ENCODE results near the gene SLC6A20. TPM values are rescaled to one million over a fixed set of nuclear protein-coding genes. Genes with fewer than 3 reads are reported as not detected.

SLC6A20 gene
- total and polyA plus RNA-seq, 4 donors: 0.08 to 0.16 (median 0.10) TPM; not detected in 1

- TF ChIP-seq MAX (IDR thresholded peaks at IDR 0.05) (no peak), CTCF (IDR thresholded peaks at IDR 0.05; ENCODE audit: low read depth, low read length, missing input control) (peak; percentile 86), RAD21 (IDR thresholded peaks at IDR 0.05) (peak; percentile 92 to 93), GABPA (IDR thresholded peaks at IDR 0.05 in 1 of 2, conservative IDR thresholded peaks at IDR 0.05 in 1 of 2) (no peak)
- Histone ChIP-seq H3K9ac (ENCODE audit: low read depth in 1 of 2, low read length in 2 of 2) (no peak overlapping the region), H3K4me3 (ENCODE audit: low read depth in 1 of 3, low read length in 3 of 3) (no peak overlapping the region), H3K4me1 (ENCODE audit: control insufficient read depth in 4 of 4, insufficient read depth in 4 of 4, low read length in 3 of 4) (peaks cover 0 to 14% (median 8%) of the 10 kb centered on the region in 4 donors), H3K9me3 (ENCODE audit: control insufficient read depth in 4 of 4, low read length in 3 of 4) (no peaks in the 10 kb centered on the region), H3K27me3 (ENCODE audit: control insufficient read depth in 4 of 4, insufficient read depth in 4 of 4, low read length in 3 of 4) (no peaks in the 10 kb centered on the region), H3K27ac (ENCODE audit: low read depth in 1 of 2, low read length in 2 of 2) (no peak overlapping the region), H3K36me3 (ENCODE audit: control insufficient read depth in 4 of 4, insufficient read depth in 3 of 4, low read depth in 1 of 4, low read length in 3 of 4) (no peaks in the 10 kb centered on the region)
- peak; percentile 50 for DNase-seq (ENCODE audit: low spot score)
- WGBS: 37% methylated on average over 14 of the region's 14 CpGs
Measured at GRCh38 chr3:45760878-45761711, 35.2 kb downstream of the SLC6A20 start.

- Histone ChIP-seq H3K4me1 (ENCODE audit: control insufficient read depth in 4 of 4, insufficient read depth in 4 of 4, low read length in 3 of 4) (peaks cover 0 to 14% (median 8%) of the 10 kb centered on the region in 4 donors), H3K4me3 (ENCODE audit: low read depth in 1 of 3, low read length in 3 of 3) (no peak overlapping the region), H3K27ac (ENCODE audit: low read depth in 1 of 2, low read length in 2 of 2) (no peak overlapping the region), H3K9me3 (ENCODE audit: control insufficient read depth in 4 of 4, low read length in 3 of 4) (no peaks in the 10 kb centered on the region), H3K9ac (ENCODE audit: low read depth in 1 of 2, low read length in 2 of 2) (no peak overlapping the region), H3K27me3 (ENCODE audit: control insufficient read depth in 4 of 4, insufficient read depth in 4 of 4, low read length in 3 of 4) (no peaks in the 10 kb centered on the region), H3K36me3 (ENCODE audit: control insufficient read depth in 4 of 4, insufficient read depth in 3 of 4, low read depth in 1 of 4, low read length in 3 of 4) (no peaks in the 10 kb centered on the region)
- WGBS: 89% methylated on average over 12 of the region's 12 CpGs
- peak; percentile 10 for DNase-seq (ENCODE audit: low spot score)
- TF ChIP-seq JUND (IDR thresholded peaks at IDR 0.05) (no peak), GABPA (IDR thresholded peaks at IDR 0.05 in 1 of 2, conservative IDR thresholded peaks at IDR 0.05 in 1 of 2) (no peak), NR2F2 (IDR thresholded peaks at IDR 0.05) (no peak), RAD21 (IDR thresholded peaks at IDR 0.05) (no peak), CTCF (IDR thresholded peaks at IDR 0.05; ENCODE audit: low read depth, low read length, missing input control) (no peak), FOXA2 (IDR thresholded peaks at IDR 0.05) (no peak), FOXA1 (IDR thresholded peaks at IDR 0.05) (no peak), ATF3 (IDR thresholded peaks at IDR 0.05) (no peak), SP1 (IDR thresholded peaks at IDR 0.05) (no peak)
Measured at GRCh38 chr3:45759851-45760250, 36.5 kb downstream of the SLC6A20 start.

GRCh38 chr3:45758871-45759270, 37.5 kb downstream of the SLC6A20 start:
- Histone ChIP-seq H3K27ac (ENCODE audit: low read depth in 1 of 2, low read length in 2 of 2) (no peak overlapping the region), H3K4me3 (ENCODE audit: low read depth in 1 of 3, low read length in 3 of 3) (no peak overlapping the region), H3K9me3 (ENCODE audit: control insufficient read depth in 4 of 4, low read length in 3 of 4) (no peaks in the 10 kb centered on the region), H3K4me1 (ENCODE audit: control insufficient read depth in 4 of 4, insufficient read depth in 4 of 4, low read length in 3 of 4) (peaks cover 0 to 14% (median 8%) of the 10 kb centered on the region in 4 donors), H3K27me3 (ENCODE audit: control insufficient read depth in 4 of 4, insufficient read depth in 4 of 4, low read length in 3 of 4) (no peaks in the 10 kb centered on the region), H3K36me3 (ENCODE audit: control insufficient read depth in 4 of 4, insufficient read depth in 3 of 4, low read depth in 1 of 4, low read length in 3 of 4) (no peaks in the 10 kb centered on the region), H3K9ac (ENCODE audit: low read depth in 1 of 2, low read length in 2 of 2) (no peak overlapping the region)
- WGBS: 87% methylated on average over 16 of the region's 16 CpGs
- no peak for TF ChIP-seq ATF3 (IDR thresholded peaks at IDR 0.05)
- no peak for TF ChIP-seq HNF4G (IDR thresholded peaks at IDR 0.05)
- TF ChIP-seq GABPA (IDR thresholded peaks at IDR 0.05 in 1 of 2, conservative IDR thresholded peaks at IDR 0.05 in 1 of 2): no peak
- no peak for TF ChIP-seq MAX (IDR thresholded peaks at IDR 0.05)
- no peak for TF ChIP-seq ZBTB33 (IDR thresholded peaks at IDR 0.05)
- no peak for TF ChIP-seq FOXA2 (IDR thresholded peaks at IDR 0.05)
- no peak for TF ChIP-seq EGR1 (IDR thresholded peaks at IDR 0.05; ENCODE audit: low read depth in 2 of 2)
- TF ChIP-seq JUND (IDR thresholded peaks at IDR 0.05): no peak
- TF ChIP-seq RAD21 (IDR thresholded peaks at IDR 0.05): no peak
- TF ChIP-seq RXRA (IDR thresholded peaks at IDR 0.05): no peak
- no peak for TF ChIP-seq YY1 (IDR thresholded peaks at IDR 0.05)
- no peak for DNase-seq (ENCODE audit: low spot score)
